Esophagus squamous epithelium (tissue), 5 donors: ENCODE results near the gene CDIPT. TPM values are rescaled to one million over a fixed set of nuclear protein-coding genes. Genes with fewer than 3 reads are reported as not detected.

Experiments used
- DNase-seq: peaks from one replicate; lab custom pipeline; 2025; lab: John Stamatoyannopoulos, UW
- H3K27ac ChIP-seq, 4 donors: fragments of 200-600 bp; sonication (generic); one replicate each; pipeline ENCODE4 v1.5.1; 2016 to 2019; ENCODE audit warnings: mild to moderate bottlenecking in 1 of 4
- H3K27me3 ChIP-seq, 4 donors: fragments of 200-600 bp; sonication (generic); 1 replicate in 3 of 4; 2 replicates in 1 of 4; pipeline versions ENCODE4 v1.5.1 to v1.6.0; 2017 to 2021; ENCODE audit warnings: antibody characterized with exemption in 1 of 4
- H3K36me3 ChIP-seq, 3 donors: fragments of 200-600 bp; sonication (generic); one replicate each; pipeline ENCODE4 v1.5.1; 2016 to 2019
- H3K4me1 ChIP-seq, 3 donors: fragments of 200-600 bp; sonication (generic); one replicate each; pipeline ENCODE4 v1.5.1; 2017 to 2019
- H3K4me3 ChIP-seq, 4 donors: fragments of 200-600 bp; sonication (generic); 1 replicate in 3 of 4; 2 replicates in 1 of 4; pipeline ENCODE4 v1.5.1; 2016 to 2019; ENCODE audit warnings: mild to moderate bottlenecking in 2 of 4, moderate library complexity in 1 of 4
- H3K9me3 ChIP-seq, 3 donors: fragments of 200-600 bp; sonication (generic); one replicate each; pipeline ENCODE4 v1.5.1; 2016 to 2019
- CTCF ChIP-seq, 6 experiments: fragments of 450-650 bp in 4 of 6; fragments of 200-600 bp in 2 of 6; sonication (generic) in 2 of 6; IDR thresholded peaks; one replicate each; pipeline ENCODE4 v1.5.1; 2016 to 2019; ENCODE audit warnings: antibody characterized with exemption in 6 of 6, mild to moderate bottlenecking in 4 of 6, moderate library complexity in 4 of 6
- POLR2A ChIP-seq, 4 donors: fragments of 450-650 bp; IDR thresholded peaks; one replicate each; pipeline ENCODE4 v1.6.1; 2017; ENCODE audit warnings: antibody characterized with exemption in 4 of 4, mild to moderate bottlenecking in 4 of 4, moderate library complexity in 3 of 4
- WGBS, 2 donors: methylation state at CpG; one replicate each; pipeline ENCODE4 v1.1.5; 2018; 5-methylcytosine and 5-hydroxymethylcytosine counted together
- intact Hi-C: fragments of 100-400 bp; cut with DNase I; formaldehyde crosslinking; loops from one replicate; pipeline ENCODE4 v1.15.0; 2022
- total RNA-seq, 4 donors: library from RNA; depleted of rRNA; stranded (reverse); fragments of >200 nt; gene quantifications; one replicate each; pipeline ENCODE4 v1.1.0, GENCODE V29; 2016
- donor health status: DM: yes; HTN: yes; CAD: no.

CDIPT gene
- total RNA-seq, 4 donors from 2014 or later: 34.6 to 78.8 (median 44.6) TPM

- peaks cover 0 to 6% (median 0%) of the 10 kb centered on the region in 3 donors for H3K4me1 ChIP-seq
- no peak overlapping the region for H3K27ac ChIP-seq
- DNase-seq: no peak
- intact Hi-C loops: no loop called here
- TF ChIP-seq CTCF (IDR thresholded peaks at IDR 0.05) (no peak), POLR2A (IDR thresholded peaks at IDR 0.05) (no peak)
- H3K27me3 ChIP-seq: no peaks in the 10 kb centered on the region
- H3K36me3 ChIP-seq: peaks cover 12 to 30% (median 21%) of the 10 kb centered on the region in 3 donors
- H3K9me3 ChIP-seq: no peaks in the 10 kb centered on the region
- no peak overlapping the region for H3K4me3 ChIP-seq
- WGBS, 2 donors: 80 to 90% methylated on average over 1 to 2 of the region's 3 CpGs
These were observed 12.0 kb downstream of the CDIPT start for GRCh38 chr16:29850998-29851397.

DNA sequence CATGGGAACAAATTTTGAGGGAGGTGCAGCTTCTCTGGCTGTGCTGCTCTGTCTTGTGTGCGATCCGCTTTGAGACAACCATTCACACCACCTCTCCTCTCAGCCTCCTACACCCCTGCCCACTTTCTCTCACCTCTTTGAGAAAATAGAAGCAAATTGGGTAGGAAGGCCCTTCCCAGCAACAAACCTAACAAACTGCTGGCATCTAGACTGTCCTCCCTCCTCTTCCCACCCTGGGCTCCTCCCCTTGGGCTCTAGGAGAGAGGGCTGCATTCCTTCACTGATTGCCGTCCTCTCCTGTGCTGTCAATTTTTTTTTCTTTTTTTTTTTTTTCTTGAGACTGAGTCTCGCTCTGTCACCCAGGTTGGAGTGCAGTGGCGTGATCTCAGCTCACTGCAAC lies 13.5 kb downstream of the CDIPT start:
- TF ChIP-seq POLR2A (IDR thresholded peaks at IDR 0.05): no peak
- no peak for TF ChIP-seq CTCF (IDR thresholded peaks at IDR 0.05)
- H3K36me3 ChIP-seq: peaks cover 23 to 45% (median 36%) of the 10 kb centered on the region in 3 donors
- H3K27ac ChIP-seq: no peak overlapping the region

GRCh38 chr16:29848420-29849297 lies 14.4 kb downstream of the CDIPT start:
- no peak for TF ChIP-seq POLR2A (IDR thresholded peaks at IDR 0.05)
- peak; percentile 75 to 91 (median 81) for TF ChIP-seq CTCF (IDR thresholded peaks at IDR 0.05)
- intact Hi-C loops: no loop called here
- WGBS, 2 donors: 26 to 36% methylated on average over 7 to 9 of the region's 15 CpGs

More for the DNA sequence above, 13.5 kb downstream of the CDIPT start:
- H3K27me3 ChIP-seq: no peaks in the 10 kb centered on the region
- peaks cover 0 to 6% (median 0%) of the 10 kb centered on the region in 3 donors for H3K4me1 ChIP-seq
- WGBS, 2 donors: 56 to 76% methylated on average over 4 to 5 of the region's 5 CpGs
- H3K9me3 ChIP-seq: no peaks in the 10 kb centered on the region
- no peak for DNase-seq
- no peak overlapping the region for H3K4me3 ChIP-seq
- intact Hi-C loops: no loop called here

DNA sequence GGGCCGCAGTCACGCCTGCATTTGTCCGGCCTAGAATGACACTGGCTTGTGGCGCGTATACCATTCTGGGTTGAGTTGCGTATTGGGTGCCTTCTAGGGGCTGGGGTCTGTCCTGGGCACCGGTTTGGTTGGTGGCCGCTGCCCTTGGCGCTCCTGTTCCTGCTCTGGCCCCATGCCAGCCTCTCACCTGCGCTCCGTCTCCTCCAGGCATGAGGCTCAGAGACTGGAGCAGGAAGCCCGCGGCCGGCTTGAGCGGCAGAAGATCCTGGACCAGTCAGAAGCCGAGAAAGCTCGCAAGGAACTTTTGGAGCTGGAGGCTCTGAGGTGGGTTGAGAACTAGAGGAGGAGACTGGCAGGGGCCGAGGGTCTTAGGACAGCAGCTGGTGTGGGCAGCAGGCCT lies 17.4 kb downstream of the CDIPT start:
- 93 to 95% methylated on average over 7 to 10 of the region's 18 CpGs for WGBS, 2 donors
- intact Hi-C loops: no loop called here
- no peaks in the 10 kb centered on the region for H3K9me3 ChIP-seq
- peaks cover 33 to 83% (median 61%) of the 10 kb centered on the region in 3 donors for H3K36me3 ChIP-seq
- no peaks in the 10 kb centered on the region for H3K4me1 ChIP-seq
- no peaks in the 10 kb centered on the region for H3K27me3 ChIP-seq
- H3K27ac ChIP-seq: no peak overlapping the region
- TF ChIP-seq POLR2A (IDR thresholded peaks at IDR 0.05) (no peak), CTCF (IDR thresholded peaks at IDR 0.05) (no peak)
- H3K4me3 ChIP-seq: no peak overlapping the region
- no peak for DNase-seq

More at GRCh38 chr16:29848420-29849297, 14.4 kb downstream of the CDIPT start:
- peaks cover 26 to 54% (median 40%) of the 10 kb centered on the region in 3 donors for H3K36me3 ChIP-seq
- no peaks in the 10 kb centered on the region for H3K9me3 ChIP-seq
- H3K4me3 ChIP-seq: no peak overlapping the region
- DNase-seq: no peak
- no peaks in the 10 kb centered on the region for H3K27me3 ChIP-seq
- peak overlapping the region in 1 of 4 donors; percentile 9 for H3K27ac ChIP-seq
- peaks cover 0 to 6% (median 0%) of the 10 kb centered on the region in 3 donors for H3K4me1 ChIP-seq
